Dendritic cell treated with granulocyte-macrophage colony-stimulating factor and Interleukin-4, amounts not matched to agents 40 ng/mL and 50 ng/mL, for 4 days (primary cell): ENCODE results near the gene HOXB13.

Experiments
- H3K27ac Mint-ChIP-seq: one replicate; pipeline ENCODE4 v1.8.0; 2022; ENCODE audit warnings: mild to moderate bottlenecking, mixed read lengths
- H3K27me3 Mint-ChIP-seq: one replicate; pipeline ENCODE4 v1.8.0; 2022; ENCODE audit warnings: mild to moderate bottlenecking, mixed read lengths
- H3K36me3 Mint-ChIP-seq: one replicate; pipeline ENCODE4 v1.8.0; 2022; ENCODE audit warnings: low read depth, mixed read lengths
- H3K4me1 Mint-ChIP-seq: one replicate; pipeline ENCODE4 v1.8.0; 2022; ENCODE audit warnings: low read depth, mixed read lengths
- H3K4me3 Mint-ChIP-seq: one replicate; pipeline ENCODE4 v1.8.0; 2022; ENCODE audit warnings: mild to moderate bottlenecking, moderate library complexity, mixed read lengths
- H3K9me3 Mint-ChIP-seq: one replicate; pipeline ENCODE4 v1.8.0; 2022; ENCODE audit warnings: mixed read lengths
- intact Hi-C: fragments of 100-400 bp; cut with micrococcal nuclease; formaldehyde crosslinking; loops from one replicate; pipeline ENCODE4 v1.15.0; 2022

Gene HOXB13

GRCh38 chr17:48728232-48729231, at the start of gene HOXB13:
Gene HOXB13, minus strand, starts transcription at chr17:48728750. Its CDS starts 157 bp downstream, at chr17:48728593.
- no peaks in the 10 kb centered on the region for H3K9me3 Mint-ChIP-seq
- H3K27me3 Mint-ChIP-seq: peaks cover 93% of the 10 kb centered on the region
- no peak within 1 kb of the TSS for H3K4me3 Mint-ChIP-seq
- peaks cover 34% of the 10 kb centered on the region for H3K4me1 Mint-ChIP-seq
- intact Hi-C loops: no loop called here
- no peaks in the 10 kb centered on the region for H3K36me3 Mint-ChIP-seq
- no peak within 1 kb of the TSS for H3K27ac Mint-ChIP-seq

- Mint-ChIP-seq H3K4me3 (no peak overlapping the region), H3K9me3 (no peaks in the 10 kb centered on the region), H3K27me3 (peaks cover 36% of the 10 kb centered on the region), H3K4me1 (no peaks in the 10 kb centered on the region), H3K27ac (no peak overlapping the region), H3K36me3 (no peaks in the 10 kb centered on the region)
- intact Hi-C loops: no loop called here
Measured at GRCh38 chr17:48776602-48777001, 48.1 kb upstream of the HOXB13 start.

GRCh38 chr17:48773245-48773644, 44.7 kb upstream of the HOXB13 start:
- H3K27ac Mint-ChIP-seq: no peak overlapping the region

GRCh38 chr17:48770954-48771353, 42.4 kb upstream of the HOXB13 start:
- Mint-ChIP-seq H3K9me3 (no peaks in the 10 kb centered on the region), H3K27me3 (peaks cover 28% of the 10 kb centered on the region), H3K4me3 (no peak overlapping the region), H3K4me1 (peaks cover 8% of the 10 kb centered on the region), H3K27ac (no peak overlapping the region), H3K36me3 (no peaks in the 10 kb centered on the region)
- intact Hi-C loops: no loop called here

More at GRCh38 chr17:48773245-48773644, 44.7 kb upstream of the HOXB13 start:
- Mint-ChIP-seq H3K9me3 (no peaks in the 10 kb centered on the region), H3K4me3 (no peak overlapping the region), H3K4me1 (peaks cover 8% of the 10 kb centered on the region), H3K27me3 (peaks cover 35% of the 10 kb centered on the region), H3K36me3 (no peaks in the 10 kb centered on the region)
- intact Hi-C loops: no loop called here

GRCh38 chr17:48769009-48769675, 40.6 kb upstream of the HOXB13 start:
- peaks cover 25% of the 10 kb centered on the region for H3K27me3 Mint-ChIP-seq
- no peak overlapping the region for H3K4me3 Mint-ChIP-seq
- no peaks in the 10 kb centered on the region for H3K36me3 Mint-ChIP-seq
- no peaks in the 10 kb centered on the region for H3K9me3 Mint-ChIP-seq
- intact Hi-C loops: no loop called here
- peaks cover 8% of the 10 kb centered on the region for H3K4me1 Mint-ChIP-seq
- H3K27ac Mint-ChIP-seq: no peak overlapping the region

GRCh38 chr17:48767263-48767774, 38.8 kb upstream of the HOXB13 start:
- Mint-ChIP-seq H3K36me3 (no peaks in the 10 kb centered on the region), H3K27me3 (peaks cover 39% of the 10 kb centered on the region), H3K27ac (no peak overlapping the region), H3K9me3 (no peaks in the 10 kb centered on the region), H3K4me1 (peaks cover 8% of the 10 kb centered on the region), H3K4me3 (no peak overlapping the region)
- intact Hi-C loops: no loop called here

- no peak overlapping the region for H3K4me3 Mint-ChIP-seq
- H3K36me3 Mint-ChIP-seq: no peaks in the 10 kb centered on the region
- H3K27me3 Mint-ChIP-seq: peaks cover 74% of the 10 kb centered on the region
- intact Hi-C loops: no loop called here
- H3K27ac Mint-ChIP-seq: no peak overlapping the region
- no peaks in the 10 kb centered on the region for H3K9me3 Mint-ChIP-seq
- H3K4me1 Mint-ChIP-seq: peaks cover 12% of the 10 kb centered on the region
Measured at GRCh38 chr17:48761114-48761513, 32.6 kb upstream of the HOXB13 start.

- H3K9me3 Mint-ChIP-seq: no peaks in the 10 kb centered on the region
- intact Hi-C loops: no loop called here
- H3K4me3 Mint-ChIP-seq: no peak overlapping the region
- peaks cover 75% of the 10 kb centered on the region for H3K27me3 Mint-ChIP-seq
- peaks cover 17% of the 10 kb centered on the region for H3K4me1 Mint-ChIP-seq
- no peak overlapping the region for H3K27ac Mint-ChIP-seq
- H3K36me3 Mint-ChIP-seq: no peaks in the 10 kb centered on the region
Measured at GRCh38 chr17:48760411-48760810, 31.9 kb upstream of the HOXB13 start.

GRCh38 chr17:48759288-48759687, 30.7 kb upstream of the HOXB13 start:
- H3K4me3 Mint-ChIP-seq: no peak overlapping the region
- intact Hi-C loops: no loop called here

GRCh38 chr17:48757524-48757961, 29.0 kb upstream of the HOXB13 start:
- Mint-ChIP-seq H3K27me3 (peaks cover 86% of the 10 kb centered on the region), H3K27ac (no peak overlapping the region), H3K9me3 (no peaks in the 10 kb centered on the region), H3K4me1 (peaks cover 40% of the 10 kb centered on the region), H3K36me3 (no peaks in the 10 kb centered on the region), H3K4me3 (no peak overlapping the region)
- intact Hi-C loops: no loop called here

More at GRCh38 chr17:48759288-48759687, 30.7 kb upstream of the HOXB13 start:
- Mint-ChIP-seq H3K9me3 (no peaks in the 10 kb centered on the region), H3K27me3 (peaks cover 82% of the 10 kb centered on the region), H3K27ac (no peak overlapping the region), H3K4me1 (peaks cover 27% of the 10 kb centered on the region), H3K36me3 (no peaks in the 10 kb centered on the region)

- intact Hi-C loops: no loop called here
- no peaks in the 10 kb centered on the region for H3K9me3 Mint-ChIP-seq
- no peak overlapping the region for H3K27ac Mint-ChIP-seq
- H3K36me3 Mint-ChIP-seq: no peaks in the 10 kb centered on the region
- H3K27me3 Mint-ChIP-seq: peaks cover 86% of the 10 kb centered on the region
- peaks cover 40% of the 10 kb centered on the region for H3K4me1 Mint-ChIP-seq
- no peak overlapping the region for H3K4me3 Mint-ChIP-seq
Measured at GRCh38 chr17:48756830-48757251, 28.3 kb upstream of the HOXB13 start.

GRCh38 chr17:48755356-48755755, 26.8 kb upstream of the HOXB13 start:
- peaks cover 86% of the 10 kb centered on the region for H3K27me3 Mint-ChIP-seq
- H3K4me3 Mint-ChIP-seq: peak overlapping the region; percentile 17
- H3K9me3 Mint-ChIP-seq: no peaks in the 10 kb centered on the region
- peaks cover 40% of the 10 kb centered on the region for H3K4me1 Mint-ChIP-seq
- no peaks in the 10 kb centered on the region for H3K36me3 Mint-ChIP-seq
- intact Hi-C loops: no loop called here
- H3K27ac Mint-ChIP-seq: no peak overlapping the region

- Mint-ChIP-seq H3K27ac (no peak overlapping the region), H3K4me3 (no peak overlapping the region), H3K36me3 (no peaks in the 10 kb centered on the region), H3K27me3 (peaks cover 89% of the 10 kb centered on the region), H3K9me3 (no peaks in the 10 kb centered on the region), H3K4me1 (peaks cover 40% of the 10 kb centered on the region)
- intact Hi-C loops: no loop called here
Measured at GRCh38 chr17:48754500-48755261, 26.1 kb upstream of the HOXB13 start.
